Measurements from ENCODE around the gene UNK. TPM values are rescaled to one million over a fixed set of nuclear protein-coding genes. Genes with fewer than 3 reads are reported as not detected.
A peak's percentile ranks its signal among the peaks of the same experiment; 100 is the strongest.

The UNK gene
- total and polyA plus RNA-seq, 2 experiments from 2014 or later = 11.5 to 12.4 TPM

GRCh38 chr17:75738218-75738802 is 46.3 kb upstream of the UNK start:
- no peaks in the 10 kb centered on the region for H3K9me2 ChIP-seq (ENCODE audit: insufficient read depth)
- TF ChIP-seq EZH2 (IDR thresholded peaks at IDR 0.05; ENCODE audit: insufficient read depth, poor library complexity, severe bottlenecking) (no peak), EZH2phosphoT487 (IDR thresholded peaks at IDR 0.05; ENCODE audit: insufficient read depth, low read depth) (no peak)
- H3K9me3 ChIP-seq (ENCODE audit: low read depth) = no peaks in the 10 kb centered on the region
- no peak overlapping the region for H3K27ac ChIP-seq
- no peaks in the 10 kb centered on the region for H3K79me2 ChIP-seq (ENCODE audit: insufficient read depth)
- no peaks in the 10 kb centered on the region for H3K4me1 ChIP-seq (ENCODE audit: insufficient read depth)
- peak; percentile 55 for DNase-seq
- H3K36me3 ChIP-seq (ENCODE audit: low read depth) = no peaks in the 10 kb centered on the region
- in situ Hi-C loops (cut with MboI) = loop anchor here (25.0 kb wide), 1 partner anchor 301 kb away; no protein-coding TSS in a partner anchor
- no peaks in the 10 kb centered on the region for H3K27me3 ChIP-seq (replicated peaks; ENCODE audit: insufficient read depth)
- H3K9ac ChIP-seq = no peak overlapping the region
- no peaks in the 10 kb centered on the region for H4K20me1 ChIP-seq (ENCODE audit: insufficient read depth)
- H2AFZ ChIP-seq = no peak overlapping the region
- no peaks in the 10 kb centered on the region for H3F3A ChIP-seq (ENCODE audit: insufficient read depth)
- 59 to 60% methylated on average over 14 of the region's 14 CpGs for WGBS, 2 experiments (ENCODE audit: low coverage in 1 of 2, low lambda C conversion rate in 2 of 2, missing lambda C conversion rate in 2 of 2)
- H3K4me3 ChIP-seq = no peak overlapping the region
- no peak overlapping the region for H3K4me2 ChIP-seq (ENCODE audit: unreplicated experiment)

- Histone ChIP-seq H3K9me3 (ENCODE audit: low read depth) (no peaks in the 10 kb centered on the region), H3K79me2 (ENCODE audit: insufficient read depth) (no peaks in the 10 kb centered on the region), H3K27ac (no peak overlapping the region), H3K27me3 (replicated peaks; ENCODE audit: insufficient read depth) (no peaks in the 10 kb centered on the region), H3K4me2 (ENCODE audit: unreplicated experiment) (no peak overlapping the region), H3K9ac (no peak overlapping the region), H2AFZ (no peak overlapping the region), H3K4me3 (no peak overlapping the region), H3K9me2 (ENCODE audit: insufficient read depth) (no peaks in the 10 kb centered on the region), H3F3A (ENCODE audit: insufficient read depth) (no peaks in the 10 kb centered on the region), H3K36me3 (ENCODE audit: low read depth) (no peaks in the 10 kb centered on the region), H4K20me1 (ENCODE audit: insufficient read depth) (no peaks in the 10 kb centered on the region), H3K4me1 (ENCODE audit: insufficient read depth) (no peaks in the 10 kb centered on the region)
- DNase-seq = no peak
- in situ Hi-C loops (cut with MboI) = loop anchor here (25.0 kb wide), 1 partner anchor 302 kb away; no protein-coding TSS in a partner anchor
- 95% methylated on average over 7 of the region's 7 CpGs for WGBS, 2 experiments (ENCODE audit: low coverage in 1 of 2, low lambda C conversion rate in 2 of 2, missing lambda C conversion rate in 2 of 2)
- no peak for TF ChIP-seq EZH2 (IDR thresholded peaks at IDR 0.05; ENCODE audit: insufficient read depth, poor library complexity, severe bottlenecking)
- TF ChIP-seq EZH2phosphoT487 (IDR thresholded peaks at IDR 0.05; ENCODE audit: insufficient read depth, low read depth) = no peak
These were observed 45.4 kb upstream of the UNK start for GRCh38 chr17:75739174-75739573.

- Histone ChIP-seq H3K79me2 (ENCODE audit: insufficient read depth) (no peaks in the 10 kb centered on the region), H3K9ac (no peak overlapping the region), H3K27ac (no peak overlapping the region), H3K4me1 (ENCODE audit: insufficient read depth) (no peaks in the 10 kb centered on the region), H4K20me1 (ENCODE audit: insufficient read depth) (no peaks in the 10 kb centered on the region), H3K9me3 (ENCODE audit: low read depth) (no peaks in the 10 kb centered on the region), H3K9me2 (ENCODE audit: insufficient read depth) (no peaks in the 10 kb centered on the region), H3K36me3 (ENCODE audit: low read depth) (no peaks in the 10 kb centered on the region), H3F3A (ENCODE audit: insufficient read depth) (no peaks in the 10 kb centered on the region), H3K27me3 (replicated peaks; ENCODE audit: insufficient read depth) (no peaks in the 10 kb centered on the region), H3K4me2 (ENCODE audit: unreplicated experiment) (no peak overlapping the region), H2AFZ (no peak overlapping the region), H3K4me3 (no peak overlapping the region)
- DNase-seq = no peak
- no peak for TF ChIP-seq EZH2 (IDR thresholded peaks at IDR 0.05; ENCODE audit: insufficient read depth, poor library complexity, severe bottlenecking)
- no peak for TF ChIP-seq EZH2phosphoT487 (IDR thresholded peaks at IDR 0.05; ENCODE audit: insufficient read depth, low read depth)
- in situ Hi-C loops (cut with MboI) = loop anchor here (25.0 kb wide), 1 partner anchor 302 kb away; no protein-coding TSS in a partner anchor
- 93 to 94% methylated on average over 13 to 14 of the region's 14 CpGs for WGBS, 2 experiments (ENCODE audit: low coverage in 1 of 2, low lambda C conversion rate in 2 of 2, missing lambda C conversion rate in 2 of 2)
These were observed 44.8 kb upstream of the UNK start for GRCh38 chr17:75739801-75740200.

- H3K4me3 ChIP-seq = no peak overlapping the region
- H3K9me3 ChIP-seq (ENCODE audit: low read depth) = no peaks in the 10 kb centered on the region
- no peak overlapping the region for H3K27ac ChIP-seq
- 81 to 84% methylated on average over 17 of the region's 17 CpGs for WGBS, 2 experiments (ENCODE audit: low coverage in 1 of 2, low lambda C conversion rate in 2 of 2, missing lambda C conversion rate in 2 of 2)
- TF ChIP-seq EZH2 (IDR thresholded peaks at IDR 0.05; ENCODE audit: insufficient read depth, poor library complexity, severe bottlenecking) (no peak), EZH2phosphoT487 (IDR thresholded peaks at IDR 0.05; ENCODE audit: insufficient read depth, low read depth) (no peak)
- no peak overlapping the region for H3K9ac ChIP-seq
- no peak overlapping the region for H2AFZ ChIP-seq
- H3K27me3 ChIP-seq (replicated peaks; ENCODE audit: insufficient read depth) = no peaks in the 10 kb centered on the region
- no peaks in the 10 kb centered on the region for H4K20me1 ChIP-seq (ENCODE audit: insufficient read depth)
- H3K36me3 ChIP-seq (ENCODE audit: low read depth) = no peaks in the 10 kb centered on the region
- H3K4me2 ChIP-seq (ENCODE audit: unreplicated experiment) = no peak overlapping the region
- no peaks in the 10 kb centered on the region for H3K4me1 ChIP-seq (ENCODE audit: insufficient read depth)
- in situ Hi-C loops (cut with MboI) = loop anchor here (25.0 kb wide), 1 partner anchor 303 kb away; no protein-coding TSS in a partner anchor
- H3F3A ChIP-seq (ENCODE audit: insufficient read depth) = no peaks in the 10 kb centered on the region
- no peak for DNase-seq
- no peaks in the 10 kb centered on the region for H3K79me2 ChIP-seq (ENCODE audit: insufficient read depth)
- H3K9me2 ChIP-seq (ENCODE audit: insufficient read depth) = no peaks in the 10 kb centered on the region
These were observed 44.4 kb upstream of the UNK start for GRCh38 chr17:75740215-75740614.
